Measurements from ENCODE around the gene SATB1. TPM values are rescaled to one million over a fixed set of nuclear protein-coding genes. Genes with fewer than 3 reads are reported as not detected.
A peak's percentile ranks its signal among the peaks of the same experiment; 100 is the strongest.

Gene SATB1
- total and polyA plus RNA-seq, 7 donors = 5.5 to 135 (median 56.7) TPM

DNA sequence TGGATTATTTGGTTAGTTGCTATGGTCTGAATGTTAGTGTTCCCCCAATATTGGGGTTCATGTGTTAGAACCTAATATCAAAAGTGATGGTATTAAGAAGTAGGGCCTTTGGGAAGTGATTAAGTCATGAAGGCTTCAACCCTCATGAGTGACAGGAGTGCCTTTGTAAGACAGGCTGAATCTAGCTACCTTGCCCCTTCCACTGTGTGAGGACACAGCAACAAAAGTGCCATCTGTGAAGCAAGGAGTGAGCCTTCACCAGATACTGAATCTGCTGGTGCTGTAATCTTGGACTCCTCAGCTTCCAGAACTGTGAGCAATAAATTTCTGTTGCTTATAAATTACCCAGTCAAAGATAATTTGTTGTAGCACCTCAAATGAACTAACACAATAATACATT lies 22.6 kb upstream of the SATB1 start:
- Histone ChIP-seq H3K36me3 (no peaks in the 10 kb centered on the region), H3K4me1 (peaks cover 0 to 31% (median 25%) of the 10 kb centered on the region in 4 donors), H3K4me3 (no peak overlapping the region), H3K9me3 (no peaks in the 10 kb centered on the region), H3K27ac (no peak overlapping the region), H3K27me3 (no peaks in the 10 kb centered on the region)
- no peak for DNase-seq
- intact Hi-C loops (cut with DNase I) = loop anchor here (10.0 kb wide), 1 partner anchor 473 kb away; no protein-coding TSS in a partner anchor
- no peak for TF ChIP-seq POLR2AphosphoS5 (IDR thresholded peaks at IDR 0.05)

DNA sequence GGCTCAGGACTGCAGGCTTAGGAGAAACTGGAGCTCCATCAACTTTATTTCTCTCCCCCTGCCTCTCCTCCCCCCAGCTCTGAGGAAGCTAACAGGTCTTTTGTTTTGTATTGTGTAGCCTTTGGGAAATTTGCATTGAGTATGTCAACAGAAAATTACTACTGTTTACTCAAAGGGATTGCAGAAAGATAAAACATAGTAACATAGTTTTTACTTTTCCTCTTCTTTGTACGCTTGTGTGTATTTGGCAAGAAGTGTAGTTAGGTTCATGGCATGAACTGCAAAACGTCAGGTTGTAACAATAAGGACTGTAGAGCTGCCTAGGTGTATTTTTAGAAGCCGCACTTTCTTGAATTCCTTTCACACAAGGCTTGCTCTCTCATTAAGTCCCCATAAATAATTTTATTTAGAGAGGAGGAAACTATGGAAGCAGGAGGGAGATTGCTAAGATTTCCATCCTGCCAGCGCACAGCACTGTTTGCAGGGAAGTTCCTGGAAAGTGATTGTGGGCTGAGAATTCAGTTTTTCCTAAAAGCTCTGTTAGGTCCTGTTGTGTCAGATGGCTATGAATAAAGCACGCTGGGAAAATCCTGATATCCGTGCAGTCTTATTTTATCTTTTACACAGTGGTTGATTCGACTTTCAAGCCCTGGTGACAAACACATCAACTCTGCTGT lies 21.1 kb upstream of the SATB1 start:
- TF ChIP-seq POLR2AphosphoS5 (IDR thresholded peaks at IDR 0.05) (no peak), EP300 (IDR thresholded peaks at IDR 0.05) (no peak), POLR2A (IDR thresholded peaks at IDR 0.05) (no peak)
- TF ChIP-seq, protein P1, sequence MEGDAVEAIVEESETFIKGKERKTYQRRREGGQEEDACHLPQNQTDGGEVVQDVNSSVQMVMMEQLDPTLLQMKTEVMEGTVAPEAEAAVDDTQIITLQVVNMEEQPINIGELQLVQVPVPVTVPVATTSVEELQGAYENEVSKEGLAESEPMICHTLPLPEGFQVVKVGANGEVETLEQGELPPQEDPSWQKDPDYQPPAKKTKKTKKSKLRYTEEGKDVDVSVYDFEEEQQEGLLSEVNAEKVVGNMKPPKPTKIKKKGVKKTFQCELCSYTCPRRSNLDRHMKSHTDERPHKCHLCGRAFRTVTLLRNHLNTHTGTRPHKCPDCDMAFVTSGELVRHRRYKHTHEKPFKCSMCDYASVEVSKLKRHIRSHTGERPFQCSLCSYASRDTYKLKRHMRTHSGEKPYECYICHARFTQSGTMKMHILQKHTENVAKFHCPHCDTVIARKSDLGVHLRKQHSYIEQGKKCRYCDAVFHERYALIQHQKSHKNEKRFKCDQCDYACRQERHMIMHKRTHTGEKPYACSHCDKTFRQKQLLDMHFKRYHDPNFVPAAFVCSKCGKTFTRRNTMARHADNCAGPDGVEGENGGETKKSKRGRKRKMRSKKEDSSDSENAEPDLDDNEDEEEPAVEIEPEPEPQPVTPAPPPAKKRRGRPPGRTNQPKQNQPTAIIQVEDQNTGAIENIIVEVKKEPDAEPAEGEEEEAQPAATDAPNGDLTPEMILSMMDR (IDR thresholded peaks at IDR 0.05) = no peak

DNA sequence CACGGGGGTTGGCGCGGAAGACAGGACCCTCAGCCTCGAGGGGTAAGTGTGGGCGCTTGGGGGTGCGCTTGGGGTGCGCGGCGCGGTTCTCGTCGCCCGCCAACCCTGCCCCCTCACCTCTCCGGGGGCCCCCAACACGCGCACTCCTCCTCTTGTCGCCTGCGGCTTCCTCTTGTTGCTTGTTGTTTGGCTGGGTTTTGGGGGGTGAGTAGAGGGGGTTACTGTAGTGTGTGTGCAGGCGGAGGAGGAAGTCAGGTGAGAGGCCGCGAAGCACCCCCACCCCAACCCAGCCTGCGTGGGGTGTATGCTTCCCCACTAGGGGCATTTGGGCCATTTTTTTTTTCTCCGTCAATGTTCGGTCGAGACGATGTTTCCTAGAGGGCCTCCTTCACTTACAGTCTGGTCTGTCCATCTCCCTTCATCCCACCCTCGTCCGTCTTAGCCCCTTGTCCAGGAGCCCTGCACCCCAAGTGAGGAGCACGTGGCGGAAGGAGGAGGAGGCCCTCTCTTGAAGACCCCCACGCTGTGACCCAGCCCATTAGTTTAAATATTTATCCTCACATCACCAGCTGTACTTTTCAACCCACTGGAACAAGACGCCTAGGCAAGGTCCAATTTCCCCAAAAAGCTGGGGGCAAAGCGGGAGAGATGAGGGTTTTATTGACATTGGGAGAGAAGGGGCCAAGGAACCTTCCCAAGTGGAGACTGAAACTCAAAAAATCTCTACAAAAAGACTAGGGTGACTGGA lies 20.4 kb upstream of the SATB1 start:
- no peaks in the 10 kb centered on the region for H3K36me3 ChIP-seq
- intact Hi-C loops (cut with DNase I) = loop anchor here (2.0 to 10.0 kb wide), 2 partner anchors 57 to 471 kb away; no protein-coding TSS in a partner anchor
- WGBS, 2 donors = 1% methylated on average over 33 of the region's 33 CpGs
- H3K4me1 ChIP-seq = peaks cover 0 to 31% (median 27%) of the 10 kb centered on the region in 4 donors
- H3K4me3 ChIP-seq = peak overlapping the region; percentile 39 to 71 (median 69)
- DNase-seq = peak; percentile 63
- no peaks in the 10 kb centered on the region for H3K27me3 ChIP-seq
- H3K9me3 ChIP-seq = no peaks in the 10 kb centered on the region
- peak overlapping the region in 3 of 4 donors; percentile 82 to 89 (median 83) for H3K27ac ChIP-seq
- TF ChIP-seq POLR2A (IDR thresholded peaks at IDR 0.05) = no peak
- TF ChIP-seq EP300 (IDR thresholded peaks at IDR 0.05) = no peak
- no peak for TF ChIP-seq POLR2AphosphoS5 (IDR thresholded peaks at IDR 0.05)
- TF ChIP-seq, protein P1 (IDR thresholded peaks at IDR 0.05) = peak in 1 of 4 experiments; percentile 22

More for the DNA sequence above, 21.1 kb upstream of the SATB1 start:
- peaks cover 0 to 31% (median 27%) of the 10 kb centered on the region in 4 donors for H3K4me1 ChIP-seq
- no peak for DNase-seq
- peak overlapping the region in 3 of 4 donors; percentile 67 to 71 (median 71) for H3K4me3 ChIP-seq
- H3K9me3 ChIP-seq = no peaks in the 10 kb centered on the region
- intact Hi-C loops (cut with DNase I) = loop anchor here (10.0 kb wide), 1 partner anchor 471 kb away; no protein-coding TSS in a partner anchor
- H3K27me3 ChIP-seq = no peaks in the 10 kb centered on the region
- 10 to 16% methylated on average over 7 of the region's 7 CpGs for WGBS, 2 donors
- no peaks in the 10 kb centered on the region for H3K36me3 ChIP-seq
- H3K27ac ChIP-seq = peak overlapping the region in 3 of 4 donors; percentile 82 to 89 (median 83)

DNA sequence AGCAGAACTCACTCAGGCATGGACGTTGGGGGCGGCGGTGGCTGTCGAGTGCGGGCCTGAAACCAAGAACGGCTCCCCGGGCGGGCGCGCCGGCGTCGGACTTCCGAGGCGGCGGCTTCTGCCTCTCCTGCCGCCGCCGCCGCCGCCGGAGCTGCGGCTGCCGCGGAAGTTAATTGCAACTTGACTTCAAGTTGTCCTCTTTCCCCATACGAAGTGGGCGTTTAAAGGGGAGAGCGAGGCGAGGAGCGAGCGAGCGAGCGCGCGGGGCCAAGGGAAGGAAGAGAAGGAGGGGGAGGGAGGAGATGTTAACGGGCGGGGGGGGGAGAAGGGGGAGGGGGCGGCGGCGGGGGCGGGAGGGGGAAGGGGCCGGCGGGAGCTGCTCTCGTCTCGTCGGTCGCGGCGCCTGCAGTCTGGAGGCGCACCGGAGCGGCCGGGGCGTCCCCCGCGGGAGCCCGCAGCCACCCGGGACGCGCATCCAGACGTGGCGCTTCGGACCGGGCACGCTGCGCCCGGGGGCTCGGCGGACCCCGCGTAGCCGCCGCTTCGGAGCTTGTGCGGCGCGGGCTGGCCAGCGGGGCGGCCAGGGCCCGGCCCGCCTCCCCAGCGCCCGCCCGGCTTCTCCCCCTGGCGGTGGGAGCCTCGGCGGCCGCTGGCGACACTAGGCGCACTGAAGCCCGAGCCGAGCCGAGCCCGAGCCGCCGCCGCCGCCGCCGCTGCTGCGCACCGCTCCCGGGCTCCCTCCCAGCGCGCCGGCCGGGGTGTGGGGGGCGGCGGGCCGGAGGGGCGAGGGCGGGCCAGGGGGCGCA lies 19.7 kb upstream of the SATB1 start:
- peak; percentile 82 for DNase-seq
- Histone ChIP-seq H3K27me3 (no peaks in the 10 kb centered on the region), H3K4me3 (peak overlapping the region; percentile 52 to 71 (median 69)), H3K9me3 (no peaks in the 10 kb centered on the region), H3K4me1 (peaks cover 0 to 31% (median 27%) of the 10 kb centered on the region in 4 donors), H3K36me3 (no peaks in the 10 kb centered on the region), H3K27ac (peak overlapping the region; percentile 63 to 89 (median 82))
- 0 to 1% methylated on average over 110 to 111 of the region's 113 CpGs for WGBS, 2 donors
- intact Hi-C loops (cut with DNase I) = loop anchor here (1.0 to 10.0 kb wide), 3 partner anchors 19 to 470 kb away; partner anchors contain the start of gene SATB1
- TF ChIP-seq, protein P1 (IDR thresholded peaks at IDR 0.05) = peak in 1 of 4 experiments; percentile 19
- TF ChIP-seq EP300 (IDR thresholded peaks at IDR 0.05) (no peak), POLR2AphosphoS5 (IDR thresholded peaks at IDR 0.05) (peak in 3 of 4 donors; percentile 6 to 31 (median 22)), POLR2A (IDR thresholded peaks at IDR 0.05) (no peak)
